Osteoblast (primary cell): ENCODE measurements around the gene CNGA2. TPM values are rescaled to one million over a fixed set of nuclear protein-coding genes. Genes with fewer than 3 reads are reported as not detected.

Experiments used
- DNase-seq: peaks from one replicate; pipeline ENCODE4 v3.0.0; 2011; ENCODE audit warnings: low spot score, mixed read lengths; ENCODE audit not compliant: insufficient read length; ENCODE audit errors: missing footprints
- H2AFZ ChIP-seq: 2 replicates; pipeline ENCODE4 v1.6.0; 2011; ENCODE audit warnings: mild to moderate bottlenecking, low read length
- H3K27ac ChIP-seq: 2 replicates; pipeline ENCODE4 v1.5.1; 2011; ENCODE audit warnings: mild to moderate bottlenecking, low read depth, low read length, moderate library complexity
- H3K27me3 ChIP-seq: 2 replicates; pipeline ENCODE4 v1.6.0; 2012; ENCODE audit warnings: mild to moderate bottlenecking, control low read depth, inconsistent platforms, low read length, moderate library complexity; ENCODE audit not compliant: insufficient read depth
- H3K36me3 ChIP-seq: 2 replicates; pipeline ENCODE4 v1.5.1; 2011; ENCODE audit warnings: mild to moderate bottlenecking, low read length, control low read depth, moderate library complexity; ENCODE audit not compliant: insufficient read depth
- H3K4me1 ChIP-seq: 2 replicates; pipeline ENCODE4 v1.5.1; 2011; ENCODE audit warnings: mild to moderate bottlenecking, low read length, control low read depth, moderate library complexity; ENCODE audit not compliant: insufficient read depth
- H3K4me2 ChIP-seq: 2 replicates; pipeline ENCODE4 v1.6.0; 2011; ENCODE audit warnings: mild to moderate bottlenecking, low read length; ENCODE audit not compliant: insufficient read depth
- H3K4me3 ChIP-seq: fragments of 200-600 bp; sonication (generic); 3 replicates; pipeline ENCODE4 v1.5.1; 2012; ENCODE audit warnings: mild to moderate bottlenecking, low read length, inconsistent platforms; ENCODE audit not compliant: insufficient read depth
- H3K79me2 ChIP-seq: 2 replicates; pipeline ENCODE4 v1.6.0; 2012; ENCODE audit warnings: mild to moderate bottlenecking, low read length, control low read depth, inconsistent platforms; ENCODE audit not compliant: insufficient read depth
- H3K9me3 ChIP-seq: 2 replicates; pipeline ENCODE4 v1.5.1; 2011; ENCODE audit warnings: low read depth, low read length, control low read depth
- H4K20me1 ChIP-seq: 2 replicates; pipeline ENCODE4 v1.6.0; 2012; ENCODE audit warnings: mild to moderate bottlenecking, low read length, control low read depth; ENCODE audit not compliant: insufficient read depth
- CTCF ChIP-seq: IDR thresholded peaks from 2 replicates; pipeline ENCODE4 v1.5.1; 2011; ENCODE audit warnings: mild to moderate bottlenecking, low read depth, low read length, moderate library complexity; ENCODE audit errors: extremely low read depth
- total RNA-seq: library from RNA; depleted of rRNA; stranded (reverse); fragments of >200 nt; gene quantifications from 2 replicates; pipeline ENCODE4 v1.2.3, GENCODE V29; 2012

The CNGA2 gene
- total RNA-seq, 1 donor: not detected

GRCh38 chrX:151724563-151725337, 9.8 kb upstream of the CNGA2 start:
- H4K20me1 ChIP-seq: no peaks in the 10 kb centered on the region
- no peaks in the 10 kb centered on the region for H3K27me3 ChIP-seq
- no peak overlapping the region for H3K4me3 ChIP-seq
- H2AFZ ChIP-seq: no peak overlapping the region
- no peaks in the 10 kb centered on the region for H3K36me3 ChIP-seq
- DNase-seq: no peak
- H3K79me2 ChIP-seq: no peaks in the 10 kb centered on the region
- H3K4me2 ChIP-seq: no peak overlapping the region
- TF ChIP-seq CTCF: no peak
- no peaks in the 10 kb centered on the region for H3K9me3 ChIP-seq
- H3K27ac ChIP-seq: no peak overlapping the region
- H3K4me1 ChIP-seq: no peaks in the 10 kb centered on the region

GRCh38 chrX:151725338-151725614, 9.3 kb upstream of the CNGA2 start:
- no peak overlapping the region for H3K27ac ChIP-seq
- no peak overlapping the region for H3K4me2 ChIP-seq
- no peak for TF ChIP-seq CTCF
- H3K4me3 ChIP-seq: no peak overlapping the region
- H3K4me1 ChIP-seq: no peaks in the 10 kb centered on the region
- no peaks in the 10 kb centered on the region for H3K36me3 ChIP-seq
- DNase-seq: no peak
- H2AFZ ChIP-seq: no peak overlapping the region
- H3K27me3 ChIP-seq: no peaks in the 10 kb centered on the region
- no peaks in the 10 kb centered on the region for H3K9me3 ChIP-seq
- no peaks in the 10 kb centered on the region for H4K20me1 ChIP-seq
- H3K79me2 ChIP-seq: no peaks in the 10 kb centered on the region

- no peak for TF ChIP-seq CTCF
- DNase-seq: no peak
- H3K27ac ChIP-seq: no peak overlapping the region
- H2AFZ ChIP-seq: no peak overlapping the region
- H3K79me2 ChIP-seq: no peaks in the 10 kb centered on the region
- H3K4me2 ChIP-seq: no peak overlapping the region
- H3K4me3 ChIP-seq: no peak overlapping the region
- H3K9me3 ChIP-seq: no peaks in the 10 kb centered on the region
- no peaks in the 10 kb centered on the region for H4K20me1 ChIP-seq
- no peaks in the 10 kb centered on the region for H3K4me1 ChIP-seq
- no peaks in the 10 kb centered on the region for H3K36me3 ChIP-seq
- H3K27me3 ChIP-seq: no peaks in the 10 kb centered on the region
These were observed 7.8 kb upstream of the CNGA2 start for GRCh38 chrX:151726751-151727150.

- TF ChIP-seq CTCF: no peak
- no peaks in the 10 kb centered on the region for H4K20me1 ChIP-seq
- no peak overlapping the region for H3K27ac ChIP-seq
- H3K9me3 ChIP-seq: no peaks in the 10 kb centered on the region
- no peak overlapping the region for H2AFZ ChIP-seq
- no peak overlapping the region for H3K4me3 ChIP-seq
- no peak overlapping the region for H3K4me2 ChIP-seq
- no peaks in the 10 kb centered on the region for H3K79me2 ChIP-seq
- H3K36me3 ChIP-seq: no peaks in the 10 kb centered on the region
- no peak for DNase-seq
- H3K4me1 ChIP-seq: no peaks in the 10 kb centered on the region
- no peaks in the 10 kb centered on the region for H3K27me3 ChIP-seq
These were observed 7.2 kb upstream of the CNGA2 start for GRCh38 chrX:151727346-151727745.
